KMS-11 (cell line): ENCODE results near the gene MYH6.

Source experiments
- H2AFZ ChIP-seq: fragments of 200-600 bp; sonication (generic); 2 replicates; pipeline ENCODE4 v1.6.1; 2016; ENCODE audit warnings: antibody characterized with exemption, mixed run types, low read depth
- H3K27ac ChIP-seq: fragments of 200-600 bp; sonication (generic); 2 replicates; pipeline ENCODE4 v1.6.1; 2016; ENCODE audit warnings: mild to moderate bottlenecking, mixed run types
- H3K27me3 ChIP-seq: fragments of 200-600 bp; sonication (generic); 2 replicates; pipeline ENCODE4 v1.6.1; 2017; ENCODE audit warnings: mild to moderate bottlenecking, low read depth, mixed run types, moderate library complexity; ENCODE audit not compliant: insufficient read depth
- H3K36me3 ChIP-seq: fragments of 200-600 bp; sonication (generic); 2 replicates; pipeline ENCODE4 v1.6.1; 2017; ENCODE audit warnings: mild to moderate bottlenecking, mixed run types; ENCODE audit not compliant: insufficient read depth
- H3K4me1 ChIP-seq: fragments of 200-600 bp; sonication (generic); 2 replicates; pipeline ENCODE4 v1.6.1; 2016; ENCODE audit warnings: mild to moderate bottlenecking, low read depth, mixed run types; ENCODE audit not compliant: poor library complexity, severe bottlenecking
- H3K4me2 ChIP-seq: fragments of 200-600 bp; sonication (generic); 2 replicates; pipeline ENCODE4 v1.7.0; 2016; ENCODE audit warnings: mild to moderate bottlenecking, mixed run types
- H3K4me3 ChIP-seq: fragments of 200-600 bp; sonication (generic); IDR thresholded peaks from 2 replicates; pipeline ENCODE4 v1.6.1; 2017; ENCODE audit warnings: low read depth, low read length, mixed read lengths; ENCODE audit not compliant: insufficient read depth
- H3K79me2 ChIP-seq: fragments of 200-600 bp; sonication (generic); 2 replicates; pipeline ENCODE4 v1.6.1; 2016; ENCODE audit warnings: low read depth, mixed run types; ENCODE audit not compliant: insufficient read depth
- H3K9ac ChIP-seq: fragments of 200-600 bp; sonication (generic); 2 replicates; pipeline ENCODE4 v1.6.1; 2016; ENCODE audit warnings: mild to moderate bottlenecking, mixed run types
- H4K20me1 ChIP-seq: fragments of 200-600 bp; sonication (generic); 2 replicates; pipeline ENCODE4 v1.6.1; 2016; ENCODE audit warnings: mild to moderate bottlenecking, mixed run types; ENCODE audit not compliant: insufficient read depth
- CTCF ChIP-seq: fragments of 200-600 bp; sonication (generic); conservative IDR thresholded peaks from 2 replicates; pipeline ENCODE4 v1.6.1; 2017; ENCODE audit warnings: low read depth, mild to moderate bottlenecking, antibody characterized with exemption, low read length, moderate library complexity, mixed read lengths

Gene MYH6

GRCh38 chr14:23351681-23352505 lies 56.2 kb downstream of the MYH6 start:
- no peak overlapping the region for H3K9ac ChIP-seq
- peak overlapping the region; percentile 30; the same call in 1 of the 2 replicates for H2AFZ ChIP-seq
- TF ChIP-seq CTCF: no peak
- H3K4me3 ChIP-seq: no peak overlapping the region
- no peaks in the 10 kb centered on the region for H3K79me2 ChIP-seq
- H3K27me3 ChIP-seq: no peaks in the 10 kb centered on the region
- no peaks in the 10 kb centered on the region for H3K4me1 ChIP-seq
- H3K4me2 ChIP-seq: no peak overlapping the region
- H4K20me1 ChIP-seq: no peaks in the 10 kb centered on the region
- no peak overlapping the region for H3K27ac ChIP-seq
- H3K36me3 ChIP-seq: no peaks in the 10 kb centered on the region

- Histone ChIP-seq H2AFZ (no peak overlapping the region), H3K4me1 (no peaks in the 10 kb centered on the region), H3K9ac (no peak overlapping the region), H3K36me3 (no peaks in the 10 kb centered on the region), H3K79me2 (no peaks in the 10 kb centered on the region), H3K27ac (no peak overlapping the region), H3K27me3 (no peaks in the 10 kb centered on the region), H4K20me1 (no peaks in the 10 kb centered on the region), H3K4me2 (no peak overlapping the region), H3K4me3 (no peak overlapping the region)
- no peak for TF ChIP-seq CTCF
Measured at GRCh38 chr14:23349156-23349845, 58.8 kb downstream of the MYH6 start.

DNA sequence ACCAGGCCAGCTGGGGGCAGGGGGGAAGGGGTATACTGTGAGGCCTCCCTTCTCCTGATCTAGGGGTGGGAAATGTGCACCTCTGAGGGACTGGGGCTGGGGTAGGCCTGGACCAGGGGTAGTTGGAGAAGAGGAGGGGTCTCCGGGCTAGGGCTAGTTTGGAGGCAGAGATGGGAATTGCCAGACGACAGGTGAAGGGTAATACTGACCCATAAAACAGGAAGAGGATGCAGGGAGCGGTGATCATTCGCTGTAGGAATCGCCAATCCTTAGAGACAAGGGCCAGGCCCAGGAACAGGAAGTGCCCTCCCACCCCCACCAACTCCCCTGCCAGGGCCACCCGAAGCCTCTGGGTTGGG lies 59.8 kb downstream of the MYH6 start:
- Histone ChIP-seq H3K9ac (no peak overlapping the region), H2AFZ (no peak overlapping the region), H3K36me3 (no peaks in the 10 kb centered on the region), H3K4me1 (no peaks in the 10 kb centered on the region), H3K4me3 (no peak overlapping the region), H4K20me1 (no peaks in the 10 kb centered on the region), H3K79me2 (no peaks in the 10 kb centered on the region), H3K27me3 (no peaks in the 10 kb centered on the region), H3K4me2 (no peak overlapping the region), H3K27ac (no peak overlapping the region)
- TF ChIP-seq CTCF: no peak

DNA sequence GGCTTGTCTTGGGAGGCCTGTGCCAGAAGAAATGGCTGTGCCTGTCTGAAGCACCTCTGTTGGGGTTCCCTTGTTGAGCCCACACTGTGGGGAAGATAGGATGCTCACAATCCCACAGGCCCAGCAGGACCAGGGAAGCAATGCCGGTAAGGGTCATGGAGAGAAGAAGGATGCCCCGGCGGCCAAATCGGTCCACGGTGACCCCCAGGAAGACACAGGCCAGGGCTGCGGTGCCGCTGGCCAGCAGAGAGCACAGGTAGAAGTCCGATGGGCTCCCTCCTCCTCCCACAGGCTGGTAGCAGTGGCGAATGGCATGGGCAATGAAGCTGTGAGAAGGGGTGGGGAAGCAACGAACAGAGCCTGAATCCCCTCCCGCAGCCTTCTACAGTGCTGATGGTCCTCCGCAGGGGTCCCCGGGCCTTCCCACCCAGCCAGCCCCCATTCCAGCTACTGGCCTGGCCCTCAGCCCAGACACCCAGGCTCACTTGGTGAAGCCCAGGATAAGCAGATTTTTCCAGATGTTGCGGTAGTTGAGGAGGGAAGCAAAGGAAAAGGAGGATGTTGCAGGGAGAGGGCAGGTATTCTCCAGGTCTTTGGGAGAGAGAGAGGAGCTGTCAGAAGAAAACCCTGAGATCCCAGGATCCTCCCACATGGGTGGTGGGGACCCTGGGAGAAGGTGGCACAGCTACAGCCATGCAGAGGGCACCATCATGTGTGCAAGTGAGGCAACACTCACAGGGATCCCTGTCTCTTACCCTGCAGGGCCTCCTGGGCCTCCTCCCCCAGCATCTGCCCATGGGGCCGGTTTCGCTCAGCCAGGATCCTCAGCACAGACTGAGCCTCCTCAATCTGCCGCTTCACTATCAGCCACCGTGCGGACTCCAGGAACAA lies 60.4 kb downstream of the MYH6 start:
- H3K4me3 ChIP-seq: no peak overlapping the region
- H3K36me3 ChIP-seq: no peaks in the 10 kb centered on the region
- H3K27me3 ChIP-seq: no peaks in the 10 kb centered on the region
- H3K4me2 ChIP-seq: no peak overlapping the region
- no peak overlapping the region for H2AFZ ChIP-seq
- no peak overlapping the region for H3K9ac ChIP-seq
- no peaks in the 10 kb centered on the region for H3K4me1 ChIP-seq
- H4K20me1 ChIP-seq: no peaks in the 10 kb centered on the region
- H3K27ac ChIP-seq: no peak overlapping the region
- H3K79me2 ChIP-seq: no peaks in the 10 kb centered on the region
- no peak for TF ChIP-seq CTCF
